ENCODE data around the gene IL17F.
"Not testable (repeated sequence)": the region's sequence is repeated elsewhere in the genome, so short reads cannot be mapped to it uniquely, and the experiment has no call there.

The IL17F gene

GRCh38 chr6:52207066-52207465 is 37.2 kb downstream of the IL17F start:
- no peak for ATAC-seq
- TF ChIP-seq OSR1 (CRISPR knock-in tag; IDR thresholded peaks at IDR 0.05) (no peak), SNAI2 (CRISPR knock-in tag; IDR thresholded peaks at IDR 0.05) (no peak), POU6F1 (CRISPR knock-in tag; IDR thresholded peaks at IDR 0.05; ENCODE audit: borderline replicate concordance, low read depth) (no peak), ZFP30 (CRISPR knock-in tag; IDR thresholded peaks at IDR 0.05) (no peak), RARB (CRISPR knock-in tag; IDR thresholded peaks at IDR 0.05) (no peak), CSDC2 (CRISPR knock-in tag; IDR thresholded peaks at IDR 0.05) (no peak), PATZ1 (CRISPR knock-in tag; IDR thresholded peaks at IDR 0.05; ENCODE audit: borderline replicate concordance) (no peak), CSRNP3 (CRISPR knock-in tag; IDR thresholded peaks at IDR 0.05) (no peak), CREB5 (CRISPR knock-in tag; IDR thresholded peaks at IDR 0.05; ENCODE audit: low read depth) (no peak), TOX (CRISPR knock-in tag; IDR thresholded peaks at IDR 0.05; ENCODE audit: borderline replicate concordance) (no peak), PPARA (CRISPR knock-in tag; IDR thresholded peaks at IDR 0.05; ENCODE audit: borderline replicate concordance) (no peak)

- ATAC-seq = no peak
- TF ChIP-seq ZC3H10 (CRISPR knock-in tag; IDR thresholded peaks at IDR 0.05) (no peak), CSDC2 (CRISPR knock-in tag; IDR thresholded peaks at IDR 0.05) (no peak), OSR1 (CRISPR knock-in tag; IDR thresholded peaks at IDR 0.05) (no peak), ZNF70 (CRISPR knock-in tag; IDR thresholded peaks at IDR 0.05) (no peak), SNAI2 (CRISPR knock-in tag; IDR thresholded peaks at IDR 0.05) (no peak)
These were observed 42.8 kb downstream of the IL17F start for GRCh38 chr6:52201493-52201892.

- no peak for ATAC-seq
- TF ChIP-seq PPARA (CRISPR knock-in tag; IDR thresholded peaks at IDR 0.05; ENCODE audit: borderline replicate concordance) (no peak), BACH2 (CRISPR knock-in tag; IDR thresholded peaks at IDR 0.05; ENCODE audit: borderline replicate concordance) (no peak), ZNF565 (CRISPR knock-in tag; conservative IDR thresholded peaks at IDR 0.05; ENCODE audit: low read depth) (no peak), GLIS3 (CRISPR knock-in tag; IDR thresholded peaks at IDR 0.05) (no peak), POU6F1 (CRISPR knock-in tag; IDR thresholded peaks at IDR 0.05; ENCODE audit: borderline replicate concordance, low read depth) (no peak), ZC3H10 (CRISPR knock-in tag; IDR thresholded peaks at IDR 0.05) (no peak), OSR1 (CRISPR knock-in tag; IDR thresholded peaks at IDR 0.05) (no peak), RARB (CRISPR knock-in tag; IDR thresholded peaks at IDR 0.05) (no peak), CSDC2 (CRISPR knock-in tag; IDR thresholded peaks at IDR 0.05) (no peak), ZFP30 (CRISPR knock-in tag; IDR thresholded peaks at IDR 0.05) (no peak), ZNF70 (CRISPR knock-in tag; IDR thresholded peaks at IDR 0.05) (no peak), TCF4 (CRISPR knock-in tag; IDR thresholded peaks at IDR 0.05; ENCODE audit: borderline replicate concordance) (no peak), ZFP3 (CRISPR knock-in tag; IDR thresholded peaks at IDR 0.05) (no peak), ARNTL (CRISPR knock-in tag; IDR thresholded peaks at IDR 0.05; ENCODE audit: borderline replicate concordance, low read depth) (no peak), PATZ1 (CRISPR knock-in tag; IDR thresholded peaks at IDR 0.05; ENCODE audit: borderline replicate concordance) (no peak), CREB5 (CRISPR knock-in tag; IDR thresholded peaks at IDR 0.05; ENCODE audit: low read depth) (no peak), ZNF8 (CRISPR knock-in tag; IDR thresholded peaks at IDR 0.05) (no peak), TSHZ2 (CRISPR knock-in tag; IDR thresholded peaks at IDR 0.05) (no peak)
These were observed 43.3 kb downstream of the IL17F start for GRCh38 chr6:52201046-52201445.

GRCh38 chr6:52200088-52200487 is 44.2 kb downstream of the IL17F start:
- not testable (repeated sequence) for ATAC-seq

All from SK-N-SH treated with all-trans-retinoic acid at 6 μM for 48 hours (cell line).